GM12878 (cell line): ENCODE data around the gene MAP2K7. TPM values are rescaled to one million over a fixed set of nuclear protein-coding genes. Genes with fewer than 3 reads are reported as not detected.

Experiments
- ATAC-seq: fragments of 200-7000 bp; cut with Tn5 transposase; 3 replicates; pipeline ENCODE4 v1.9.1; 2020; ENCODE audit warnings: mild to moderate bottlenecking, moderate library complexity
- BruUV-seq: library from RNA; stranded (reverse); fragments of 400-500 nt; replicated peaks from 2 replicates; lab custom pipeline; 2021; lab: Mats Ljungman, UMichigan
- CTCF ChIA-PET: fragments of 300-600 bp; sonication (Branson Sonifier 250); formaldehyde crosslinking; extraction: SDS; loops from one replicate; lab custom pipeline; 2021; ENCODE audit warnings: inconsistent platforms; lab: Yijun Ruan, JAX
- POLR2A ChIA-PET: fragments of 350-600 bp; formaldehyde crosslinking; extraction: SDS; loops from one replicate; lab custom pipeline; 2021; ENCODE audit warnings: inconsistent platforms; lab: Charles Lee
- RAD21 ChIA-PET: fragments of 300-600 bp; sonication (Branson Sonifier 250); formaldehyde crosslinking; loops from one replicate; lab custom pipeline; 2023; ENCODE audit warnings: antibody characterized with exemption; ENCODE audit not compliant: unreplicated experiment; lab: Charles Lee
- SMC1A ChIA-PET: fragments of 300-600 bp; sonication (Branson Sonifier 250); formaldehyde crosslinking; loops from one replicate; lab custom pipeline; 2023; ENCODE audit not compliant: unreplicated experiment, uncharacterized antibody; lab: Charles Lee
- DNase-seq: peaks from one replicate; pipeline ENCODE4 v3.0.0-alpha.2; 2011; ENCODE audit warnings: low read depth, low spot score
- FAIRE-seq: peaks from 3 replicates; lab custom pipeline; 2011; peaks lifted over from hg19 to GRCh38; lab: Jason Lieb, UNC
- H2AFZ ChIP-seq: 2 replicates; pipeline ENCODE4 v1.6.0; 2011; ENCODE audit warnings: low read depth, low read length, control low read depth; ENCODE audit not compliant: control insufficient read depth
- H3K27ac ChIP-seq: 2 replicates; pipeline ENCODE4 v1.5.1; 2011; ENCODE audit warnings: control low read depth; ENCODE audit not compliant: control insufficient read depth, insufficient read depth
- H3K27me3 ChIP-seq, 2 experiments: replicated peaks in 1 of 2; 2 replicates each; pipeline versions ENCODE4 v1.6.0 to v1.6.1; 2011; ENCODE audit warnings: low read length in 1 of 2; ENCODE audit not compliant: control insufficient read depth in 2 of 2, insufficient read depth in 2 of 2
- H3K36me3 ChIP-seq, 2 experiments: 2 replicates each; pipeline ENCODE4 v1.5.1; 2011; ENCODE audit warnings: low read length in 1 of 2; ENCODE audit not compliant: control insufficient read depth in 2 of 2, insufficient read depth in 2 of 2
- H3K4me1 ChIP-seq: 2 replicates; pipeline ENCODE4 v1.6.1; 2011; ENCODE audit warnings: mild to moderate bottlenecking, low read length, moderate library complexity, mixed read lengths; ENCODE audit not compliant: control insufficient read depth, insufficient read depth
- H3K4me2 ChIP-seq: 2 replicates; pipeline ENCODE4 v1.6.0; 2011; ENCODE audit warnings: control low read depth; ENCODE audit not compliant: control insufficient read depth, insufficient read depth
- H3K4me3 ChIP-seq: fragments of 200-600 bp; sonication (generic); 2 replicates; pipeline ENCODE4 v1.5.1; 2016
- H3K79me2 ChIP-seq: 2 replicates; pipeline ENCODE4 v1.6.0; 2011; ENCODE audit warnings: low read length; ENCODE audit not compliant: control insufficient read depth, insufficient read depth
- H3K9ac ChIP-seq: 2 replicates; pipeline ENCODE4 v1.8.0; 2011; ENCODE audit warnings: low read length, control low read depth, mixed read lengths; ENCODE audit not compliant: control insufficient read depth, insufficient read depth
- H3K9me3 ChIP-seq: replicated peaks from 3 replicates; pipeline ENCODE4 v1.5.1; 2011; ENCODE audit warnings: mild to moderate bottlenecking, low read length; ENCODE audit not compliant: control insufficient read depth, insufficient read depth
- H4K20me1 ChIP-seq: 2 replicates; pipeline ENCODE4 v1.6.0; 2011; ENCODE audit not compliant: control insufficient read depth, insufficient read depth
- CHD1 ChIP-seq: IDR thresholded peaks from 2 replicates; pipeline ENCODE4 v1.6.1; 2012; ENCODE audit warnings: low read depth, low read length, improper control_type of control experiment
- NR2F1 ChIP-seq: fragments of 450-650 bp; conservative IDR thresholded peaks from 2 replicates; pipeline ENCODE4 v1.6.1; 2017; ENCODE audit warnings: mild to moderate bottlenecking
- WGBS: methylation state at CpG from one replicate; pipeline ENCODE4 v1.1.6; 2016; ENCODE audit warnings: low lambda C conversion rate; ENCODE audit not compliant: insufficient replicate concordance, insufficient coverage; ENCODE audit errors: missing lambda C conversion rate; 5-methylcytosine and 5-hydroxymethylcytosine counted together
- in situ Hi-C: fragments of 300-500 bp; cut with MboI; formaldehyde crosslinking; loops from 9 replicates; pipeline ENCODE4 v1.14.3; 2018; ENCODE audit warnings: mixed read lengths
- intact Hi-C: fragments of 100-400 bp; cut with micrococcal nuclease; formaldehyde crosslinking; loops from one replicate; pipeline ENCODE4 v1.14.2; 2022; ENCODE audit not compliant: unreplicated experiment
- polyA plus RNA-seq, 11 experiments: library from polyadenylated mRNA; depleted of rRNA in 4 of 11; unstranded in 6 of 11; stranded (reverse) in 5 of 11; fragments of >200 nt; fragmentation: Nextera tagmentation in 4 of 11; fragmentation: Illumina TruSeq in 1 of 11; extraction: Ambion mirVana in 4 of 11; extraction: Trizol in 1 of 11; gene quantifications; 1 replicate in 1 of 11; 2 replicates in 10 of 11; pipeline versions ENCODE4 v1.2.1 to v1.2.3, GENCODE V29; 2011 to 2016; ENCODE audit warnings: inconsistent platforms in 2 of 11, missing spikeins in 2 of 11, low read depth in 1 of 11
- total RNA-seq, 4 experiments: library from RNA; depleted of rRNA in 3 of 4; stranded (reverse); fragments of >200 nt in 3 of 4; fragmentation: Illumina TruSeq in 1 of 4; extraction: Trizol in 1 of 4; gene quantifications; 2 replicates each; pipeline versions ENCODE4 v1.2.1 to v1.2.3, GENCODE V29; 2013 to 2021

MAP2K7 gene
- total and polyA plus RNA-seq, 10 of the 15 experiments (the other 5 are each of a cell fraction or from before 2014, with no cell fraction given), result 0.34 to 32.2 (median 6.7) TPM

GRCh38 chr19:7902796-7903243, 857 bp upstream of the MAP2K7 start:
- SMC1A ChIA-PET, result interaction anchor here (1.2 kb wide), 1 partner anchor 18 kb away, joined by 13 read pairs; the partner anchor contains the start of gene SNAPC2
- Histone ChIP-seq H3K4me2 (peak overlapping the region; percentile 99), H3K36me3 (0 out of 4 replicates have a peak, but pooled peaks cover 0 to 2% of the 10 kb centered on the region in 2 experiments), H4K20me1 (peaks cover 9% of the 10 kb centered on the region; the same call in 1 of the 2 replicates), H3K4me3 (peak overlapping the region; percentile 62), H2AFZ (peak overlapping the region; percentile 98), H3K9ac (peak overlapping the region; percentile 88), H3K27ac (peak overlapping the region; percentile 79), H3K9me3 (no peaks in the 10 kb centered on the region), H3K4me1 (peaks cover 14% of the 10 kb centered on the region), H3K79me2 (peaks cover 36% of the 10 kb centered on the region), H3K27me3 (no peaks in the 10 kb centered on the region)
- BruUV-seq, result TSS peak; percentile 94
- TF ChIP-seq NR2F1 (peak; percentile 14; the same call in 1 of the 2 replicates), CHD1 (no peak)
- CTCF ChIA-PET, result interaction anchor here (1.2 to 3.3 kb wide), 7 partner anchors 11 to 254 kb away, joined by 4 to 13 read pairs (median 5); partner anchors contain the start of genes SNAPC2, TIMM44 and TRAPPC5
- in situ Hi-C loops, result no loop called here
- intact Hi-C loops, result loop anchor here (2.0 to 10.0 kb wide), 2 partner anchors 34 to 218 kb away; partner anchors contain the start of gene TRAPPC5
- RAD21 ChIA-PET, result interaction anchor here (0.7 to 1.6 kb wide), 6 partner anchors 18 to 335 kb away, joined by 3 to 17 read pairs (median 4); partner anchors contain the start of genes SNAPC2 and TIMM44
- ATAC-seq (no peak), DNase-seq (no peak), FAIRE-seq (no peak)
- POLR2A ChIA-PET, result interaction anchor here (0.6 to 1.6 kb wide), 5 partner anchors 18 to 265 kb away, joined by 3 to 27 read pairs (median 4); partner anchors contain the start of gene SNAPC2
- 2% methylated on average over 20 of the region's 20 CpGs for WGBS
